H9 (cell line): ENCODE results near the gene CNOT4. TPM values are rescaled to one million over a fixed set of nuclear protein-coding genes. Genes with fewer than 3 reads are reported as not detected.

Experiments
- DNase-seq: peaks from one replicate; pipeline ENCODE4 v3.0.0-alpha.2; 2017
- H2AFZ ChIP-seq: one replicate; pipeline ENCODE4 v1.6.1; 2013; ENCODE audit warnings: mild to moderate bottlenecking, low read length, control low read depth, moderate library complexity
- H2AK5ac ChIP-seq: 2 replicates; pipeline ENCODE4 v1.6.1; 2013; ENCODE audit warnings: low read length, control low read depth, mixed read lengths; ENCODE audit not compliant: insufficient read length
- H2BK120ac ChIP-seq: one replicate; pipeline ENCODE4 v1.6.1; 2013; ENCODE audit warnings: low read depth, mild to moderate bottlenecking, low read length, control low read depth, inconsistent platforms; ENCODE audit not compliant: poor library complexity, severe bottlenecking
- H2BK12ac ChIP-seq: 2 replicates; pipeline ENCODE4 v1.6.1; 2013; ENCODE audit warnings: low read length, control low read depth, mixed read lengths, low read depth; ENCODE audit not compliant: insufficient read length
- H2BK15ac ChIP-seq: 2 replicates; pipeline ENCODE4 v1.6.1; 2013; ENCODE audit warnings: low read depth, low read length, control low read depth
- H2BK20ac ChIP-seq: one replicate; pipeline ENCODE4 v1.6.1; 2013; ENCODE audit warnings: low read depth, mild to moderate bottlenecking, low read length, control low read depth, inconsistent platforms; ENCODE audit not compliant: poor library complexity, severe bottlenecking
- H2BK5ac ChIP-seq: 2 replicates; pipeline ENCODE4 v1.6.1; 2013; ENCODE audit warnings: low read length, control low read depth, mixed read lengths; ENCODE audit not compliant: insufficient read length
- H3K14ac ChIP-seq: 2 replicates; pipeline ENCODE4 v1.6.1; 2013; ENCODE audit warnings: low read length, control low read depth; ENCODE audit not compliant: insufficient read depth
- H3K18ac ChIP-seq: 2 replicates; pipeline ENCODE4 v1.6.1; 2013; ENCODE audit warnings: low read depth, mild to moderate bottlenecking, mixed read lengths, low read length, control low read depth; ENCODE audit not compliant: insufficient read length
- H3K23ac ChIP-seq: 2 replicates; pipeline ENCODE4 v1.6.1; 2013; ENCODE audit warnings: low read length, control low read depth, mixed read lengths, low read depth; ENCODE audit not compliant: insufficient read length
- H3K23me2 ChIP-seq: 2 replicates; pipeline ENCODE4 v1.6.1; 2013; ENCODE audit warnings: low read depth, mild to moderate bottlenecking, mixed read lengths, low read length, control low read depth; ENCODE audit not compliant: insufficient read length, poor library complexity, severe bottlenecking
- H3K27ac ChIP-seq: 2 replicates; pipeline ENCODE4 v1.5.1; 2013; ENCODE audit warnings: low read length, control low read depth, mixed read lengths, low read depth; ENCODE audit not compliant: insufficient read length
- H3K27me3 ChIP-seq: 2 replicates; pipeline ENCODE4 v1.6.1; 2013; ENCODE audit warnings: low read length, control low read depth, inconsistent platforms; ENCODE audit not compliant: insufficient read depth
- H3K4ac ChIP-seq: 2 replicates; pipeline ENCODE4 v1.6.1; 2013; ENCODE audit warnings: low read depth, mild to moderate bottlenecking, control low read depth, inconsistent platforms, low read length, moderate library complexity
- H3K4me1 ChIP-seq: 2 replicates; pipeline ENCODE4 v1.6.1; 2013; ENCODE audit warnings: low read length, control low read depth, inconsistent platforms; ENCODE audit not compliant: insufficient read depth
- H3K4me2 ChIP-seq: 2 replicates; pipeline ENCODE4 v1.6.1; 2013; ENCODE audit warnings: low read length, control low read depth, mixed read lengths; ENCODE audit not compliant: insufficient read length, insufficient read depth
- H3K56ac ChIP-seq: 2 replicates; pipeline ENCODE4 v1.6.1; 2013; ENCODE audit warnings: low read depth, mild to moderate bottlenecking, mixed read lengths, low read length, control low read depth; ENCODE audit not compliant: insufficient read length
- H3K79me1 ChIP-seq: 2 replicates; pipeline ENCODE4 v1.6.1; 2013; ENCODE audit warnings: low read depth, mild to moderate bottlenecking, moderate library complexity, low read length, control low read depth, inconsistent platforms; ENCODE audit not compliant: insufficient read depth, poor library complexity, severe bottlenecking
- H3K79me2 ChIP-seq: 2 replicates; pipeline ENCODE4 v1.6.1; 2013; ENCODE audit warnings: low read length, control low read depth, inconsistent platforms; ENCODE audit not compliant: insufficient read depth
- H3K9ac ChIP-seq: 2 replicates; pipeline ENCODE4 v1.6.1; 2013; ENCODE audit warnings: low read length, control low read depth, mixed read lengths; ENCODE audit not compliant: insufficient read length; ENCODE audit errors: extremely low read depth
- H3K9me3 ChIP-seq: one replicate; pipeline ENCODE4 v1.6.1; 2013; ENCODE audit warnings: low read depth, low read length, inconsistent platforms; ENCODE audit not compliant: control insufficient read depth
- H3T11ph ChIP-seq: one replicate; pipeline ENCODE4 v1.6.1; 2013; ENCODE audit warnings: mild to moderate bottlenecking, low read length, control low read depth, inconsistent platforms
- H4K20me1 ChIP-seq: one replicate; pipeline ENCODE4 v1.6.1; 2013; ENCODE audit not compliant: control insufficient read depth, insufficient read length, insufficient read depth
- H4K5ac ChIP-seq: 2 replicates; pipeline ENCODE4 v1.6.1; 2013; ENCODE audit warnings: low read depth, mild to moderate bottlenecking, mixed read lengths, low read length, control low read depth; ENCODE audit not compliant: insufficient read length
- H4K8ac ChIP-seq: replicated peaks from 2 replicates; pipeline ENCODE4 v1.6.1; 2013; ENCODE audit warnings: low read length, control low read depth, mixed read lengths, low read depth; ENCODE audit not compliant: insufficient read length
- H4K91ac ChIP-seq: 2 replicates; pipeline ENCODE4 v1.6.1; 2013; ENCODE audit warnings: low read depth, mild to moderate bottlenecking, moderate library complexity, mixed read lengths, low read length, control low read depth; ENCODE audit not compliant: insufficient read length
- H3K27ac Mint-ChIP-seq, 3 experiments: 2 replicates in 2 of 3; 3 replicates in 1 of 3; pipeline ENCODE4 v1.8.0; 2020 to 2021; ENCODE audit warnings: mixed read lengths in 3 of 3, mild to moderate bottlenecking in 1 of 3, moderate library complexity in 1 of 3
- H3K27me3 Mint-ChIP-seq: 2 replicates; pipeline ENCODE4 v1.8.0; 2021; ENCODE audit warnings: low read depth, mild to moderate bottlenecking, moderate library complexity, mixed read lengths
- H3K36me3 Mint-ChIP-seq, 3 experiments: 2 replicates in 2 of 3; 3 replicates in 1 of 3; pipeline ENCODE4 v1.8.0; 2020 to 2021; ENCODE audit warnings: low read depth in 3 of 3, mixed read lengths in 3 of 3; ENCODE audit not compliant: insufficient read depth in 1 of 3
- H3K4me1 Mint-ChIP-seq, 2 experiments: 2 replicates each; pipeline ENCODE4 v1.8.0; 2020; ENCODE audit warnings: mixed read lengths in 2 of 2
- H3K4me3 Mint-ChIP-seq, 2 experiments: 2 replicates in 1 of 2; 3 replicates in 1 of 2; pipeline ENCODE4 v1.8.0; 2020 to 2021; ENCODE audit warnings: mild to moderate bottlenecking in 2 of 2, mixed read lengths in 2 of 2, moderate library complexity in 1 of 2
- H3K9me3 Mint-ChIP-seq, 2 experiments: 2 replicates in 1 of 2; 3 replicates in 1 of 2; pipeline ENCODE4 v1.8.0; 2020; ENCODE audit warnings: mild to moderate bottlenecking in 2 of 2, mixed read lengths in 2 of 2, moderate library complexity in 1 of 2
- CTCF ChIP-seq: fragments of 200-600 bp; sonication (generic); conservative IDR thresholded peaks from 3 replicates; pipeline ENCODE4 v1.8.0; 2021; ENCODE audit warnings: antibody characterized with exemption, mild to moderate bottlenecking
- WGBS: extraction: QIAGEN DNeasy Blood & Tissue Kit; methylation state at CpG from one replicate; pipeline ENCODE4 v1.1.7; 2013; ENCODE audit warnings: missing lambda C conversion rate, low lambda C conversion rate, mixed read lengths; ENCODE audit not compliant: insufficient read length; ENCODE audit errors: extremely low coverage; 5-methylcytosine and 5-hydroxymethylcytosine counted together
- total RNA-seq: library from RNA; stranded (reverse); gene quantifications from 2 replicates; pipeline ENCODE4 v1.2.1, GENCODE V29; 2021

CNOT4 gene
- total RNA-seq, 1 experiment from 2014 or later: 27.4 TPM

GRCh38 chr7:135425036-135425435 lies 84.9 kb downstream of the CNOT4 start:
- no peak overlapping the region for H3T11ph ChIP-seq
- DNase-seq: no peak
- no peak overlapping the region for H4K5ac ChIP-seq
- no peak overlapping the region for H3K23ac ChIP-seq
- peaks cover 21 to 30% of the 10 kb centered on the region in 2 experiments for H3K4me1 Mint-ChIP-seq
- no peaks in the 10 kb centered on the region for H3K27me3 ChIP-seq
- H3K36me3 Mint-ChIP-seq: no peaks in the 10 kb centered on the region
- H2BK5ac ChIP-seq: no peak overlapping the region
- no peaks in the 10 kb centered on the region for H3K9me3 ChIP-seq
- H3K18ac ChIP-seq: no peak overlapping the region
- no peaks in the 10 kb centered on the region for H3K23me2 ChIP-seq
- no peak overlapping the region for H3K14ac ChIP-seq
- WGBS: no CpG with 5 or more reads among the region's 2 CpGs
- H4K91ac ChIP-seq: no peak overlapping the region
- H3K4me3 Mint-ChIP-seq: no peak overlapping the region
- H3K27ac Mint-ChIP-seq: peak overlapping the region in 1 of 3 experiments; percentile 26; a peak in 2 of 7 replicates
- H2BK15ac ChIP-seq: no peak overlapping the region
- no peak overlapping the region for H2AFZ ChIP-seq
- H3K9ac ChIP-seq: no peak overlapping the region
- no peak overlapping the region for H3K4ac ChIP-seq
- no peak overlapping the region for H2AK5ac ChIP-seq
- no peak overlapping the region for H4K8ac ChIP-seq
- H2BK120ac ChIP-seq: no peak overlapping the region
- no peak overlapping the region for H3K27ac ChIP-seq
- no peak for TF ChIP-seq CTCF
- H3K79me2 ChIP-seq: 0 out of 2 replicates have a peak, but pooled peaks cover 1% of the 10 kb centered on the region
- H3K27me3 Mint-ChIP-seq: no peaks in the 10 kb centered on the region
- no peak overlapping the region for H2BK12ac ChIP-seq
- no peak overlapping the region for H3K56ac ChIP-seq
- no peak overlapping the region for H3K4me2 ChIP-seq
- no peaks in the 10 kb centered on the region for H4K20me1 ChIP-seq
- no peak overlapping the region for H2BK20ac ChIP-seq
- H3K9me3 Mint-ChIP-seq: no peaks in the 10 kb centered on the region
- peaks cover 2% of the 10 kb centered on the region; the same call in 1 of the 2 replicates for H3K4me1 ChIP-seq
- H3K79me1 ChIP-seq: peaks cover 8% of the 10 kb centered on the region
